IPS-NIHi11 (cell line): ENCODE measurements around the gene KAT2A.
A peak's percentile ranks its signal among the peaks of the same experiment; 100 is the strongest.
"Not testable (repeated sequence)": the region's sequence is repeated elsewhere in the genome, so short reads cannot be mapped to it uniquely, and the experiment has no call there.

Source experiments
- DNase-seq: peaks from one replicate; pipeline ENCODE4 v3.0.0; 2012; ENCODE audit warnings: mixed read lengths, low spot score

KAT2A gene

DNA sequence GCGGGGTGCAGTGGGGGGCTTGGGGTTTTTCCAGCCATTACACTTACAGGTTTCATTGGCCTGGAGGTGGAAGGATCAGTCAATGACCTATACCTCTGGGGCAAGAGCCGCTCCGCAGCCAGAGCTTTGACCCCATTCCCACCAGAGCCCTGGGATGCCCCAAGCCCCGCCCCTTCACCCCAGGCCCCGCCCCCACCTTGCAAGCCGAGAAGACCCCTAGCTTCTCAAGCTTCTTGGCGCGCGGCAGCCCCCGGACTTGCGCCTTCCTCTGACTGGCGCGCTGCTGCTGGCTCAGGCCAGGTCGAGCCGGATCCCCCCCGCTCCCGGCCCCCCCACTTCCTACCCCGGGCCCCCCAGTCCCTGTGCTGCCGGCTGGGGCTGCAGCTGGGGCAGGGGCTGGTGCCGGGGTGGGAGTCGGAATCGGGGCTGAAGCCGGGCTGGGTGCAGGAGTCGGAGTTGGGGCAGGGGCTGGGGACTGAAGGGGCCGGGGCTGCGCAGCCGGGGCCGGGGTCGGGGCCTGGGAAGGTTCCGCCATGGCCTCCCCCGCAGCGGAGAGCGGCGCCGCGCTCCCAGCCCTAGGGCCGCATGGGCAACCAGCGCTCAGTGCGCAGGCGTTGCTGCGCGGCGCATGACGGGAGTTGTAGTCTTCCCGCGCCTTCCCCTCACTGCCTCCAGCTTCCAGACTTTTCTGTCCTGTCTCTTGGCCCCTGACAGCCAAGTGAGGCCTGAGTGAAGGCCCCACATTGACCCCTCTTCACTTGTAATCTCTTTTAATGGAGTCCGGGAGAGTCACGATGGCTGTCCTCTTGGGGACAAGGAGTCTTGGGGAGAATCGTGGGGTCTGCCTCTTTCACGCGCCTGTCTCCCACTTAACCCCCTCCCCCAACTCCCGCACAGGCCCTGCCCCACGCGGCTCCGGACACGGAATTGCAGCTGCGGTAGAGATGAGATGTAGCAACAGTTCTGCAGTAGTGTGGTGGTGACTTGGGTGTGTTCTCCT lies at the start of gene KAT2A:
TSS of gene KAT2A (minus strand) at position 598 of the 1,000 bp plus-strand sequence. CDS start at position 535, 63 bp downstream.
- DNase-seq, result peak; percentile 96

DNA sequence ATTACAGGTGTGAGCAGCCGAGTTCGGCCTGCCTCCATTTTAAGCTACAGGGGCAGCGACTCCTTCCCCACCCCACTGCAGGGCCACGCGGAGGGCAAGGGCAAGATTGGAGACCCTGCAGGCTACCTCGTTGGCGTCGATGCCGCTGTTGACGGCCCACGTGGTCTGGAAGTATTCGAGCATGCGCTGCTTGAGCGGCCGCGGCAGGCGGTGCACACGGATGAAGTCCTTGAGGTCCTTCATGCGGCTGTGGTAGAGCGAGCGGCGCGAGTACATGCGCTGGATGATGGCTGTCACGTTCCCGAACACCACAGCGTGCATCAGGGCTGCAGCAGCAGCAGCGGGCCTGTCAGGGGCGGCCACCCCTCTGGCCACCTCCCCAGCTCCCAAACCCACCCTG lies 48.2 kb upstream of the KAT2A start:
- DNase-seq, result no peak

DNA sequence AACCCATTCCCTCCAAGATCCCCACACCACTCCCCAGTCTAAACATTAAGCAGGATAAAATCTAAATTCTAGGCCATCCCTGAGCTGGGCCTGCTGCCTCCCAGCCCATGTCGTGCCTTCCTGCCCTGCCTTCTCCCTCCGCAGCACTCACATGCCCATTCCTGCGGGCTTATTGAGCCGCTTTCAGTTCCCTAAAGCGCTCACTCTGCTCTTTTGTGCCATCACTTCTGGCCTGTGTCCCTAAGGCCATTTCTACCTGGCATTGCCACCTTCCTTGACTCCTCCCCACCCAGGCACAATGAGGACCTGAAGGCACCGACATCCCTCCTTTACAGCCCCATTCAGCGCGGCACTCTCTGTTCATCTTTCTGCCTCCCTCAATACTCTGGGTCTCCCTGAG lies 46.6 kb upstream of the KAT2A start:
- DNase-seq, result no peak

DNA sequence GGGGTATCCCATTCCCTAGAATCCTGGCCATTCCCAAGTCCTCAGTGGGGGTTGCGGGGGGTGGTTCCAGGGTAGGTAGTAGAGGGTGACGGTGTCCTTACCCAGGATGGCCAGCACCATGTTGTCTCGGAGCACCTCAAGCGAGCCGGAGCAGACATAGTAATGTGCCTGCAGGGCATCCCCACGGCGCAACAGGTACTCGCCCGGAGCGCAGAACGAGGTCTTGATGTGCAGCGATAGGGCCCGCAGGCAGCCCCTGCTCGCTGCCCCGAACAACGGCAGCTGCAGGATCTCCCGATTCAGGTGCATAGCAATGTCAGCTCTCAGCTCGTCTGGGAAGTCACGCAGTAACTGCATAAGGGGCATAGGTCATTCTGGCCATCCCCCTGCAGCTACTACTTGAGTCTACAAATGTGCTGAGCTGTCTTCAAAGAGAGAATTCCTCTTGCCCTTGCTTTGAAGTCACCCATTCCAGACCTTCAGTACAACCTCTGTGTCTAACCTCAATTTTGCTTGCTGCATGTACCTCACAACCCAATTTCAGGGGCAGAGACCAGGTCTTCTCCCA lies 45.1 kb upstream of the KAT2A start:
- no peak for DNase-seq

DNA sequence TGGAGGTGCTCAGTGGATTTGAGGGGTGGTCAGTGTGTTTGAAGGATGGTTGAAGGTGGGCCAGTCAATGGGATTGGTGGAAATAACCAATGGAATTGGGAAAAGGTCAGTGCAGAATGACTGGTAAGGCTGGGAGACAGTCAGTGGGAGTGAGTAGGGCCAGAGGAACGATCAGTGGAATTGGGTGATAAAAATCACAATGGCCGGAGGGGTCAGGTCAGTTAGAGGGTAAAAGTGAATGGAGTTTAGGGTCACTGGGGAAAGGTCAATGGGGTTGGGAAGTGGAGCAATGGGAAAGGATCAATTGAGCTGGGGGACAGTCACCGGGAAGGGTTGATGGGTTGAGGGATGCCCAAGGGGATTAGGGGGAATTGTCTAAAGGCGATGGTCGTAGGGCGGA lies 44.6 kb upstream of the KAT2A start:
- no peak for DNase-seq

DNA sequence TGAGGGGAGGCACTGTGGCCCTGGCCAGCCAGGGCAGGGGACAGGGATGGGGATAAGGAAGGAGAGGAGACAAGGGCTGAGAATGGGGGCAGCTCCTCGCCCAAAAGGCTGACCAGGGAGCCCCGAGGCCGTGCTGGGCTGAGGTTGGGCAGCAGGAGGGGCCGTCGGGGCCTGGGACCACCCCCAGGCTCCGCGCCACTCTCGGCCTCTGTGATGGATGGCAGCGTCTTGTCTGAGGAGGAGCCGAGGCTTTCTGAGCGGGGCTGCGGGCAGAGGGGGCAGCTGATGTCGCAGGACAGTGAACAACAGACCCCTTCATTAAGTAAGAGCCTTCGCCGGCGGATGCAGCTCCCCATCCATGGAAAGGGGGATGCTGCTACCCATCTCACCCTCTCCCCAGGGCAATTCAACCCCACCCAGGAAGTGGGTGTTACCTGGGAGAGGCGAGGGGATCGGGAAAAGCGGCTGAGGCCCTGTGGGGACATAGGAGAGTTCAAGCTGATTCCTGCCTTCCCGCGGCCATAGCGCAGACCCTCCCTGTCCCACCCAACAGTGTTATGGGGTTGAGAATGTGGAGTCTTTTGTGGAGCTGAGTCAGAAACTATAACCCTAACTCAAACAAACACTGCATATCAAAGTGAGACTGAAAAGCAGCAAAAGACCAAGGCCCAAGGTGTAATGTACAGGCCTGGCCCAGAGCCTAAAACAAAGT lies 42.7 kb upstream of the KAT2A start:
- no peak for DNase-seq

DNA sequence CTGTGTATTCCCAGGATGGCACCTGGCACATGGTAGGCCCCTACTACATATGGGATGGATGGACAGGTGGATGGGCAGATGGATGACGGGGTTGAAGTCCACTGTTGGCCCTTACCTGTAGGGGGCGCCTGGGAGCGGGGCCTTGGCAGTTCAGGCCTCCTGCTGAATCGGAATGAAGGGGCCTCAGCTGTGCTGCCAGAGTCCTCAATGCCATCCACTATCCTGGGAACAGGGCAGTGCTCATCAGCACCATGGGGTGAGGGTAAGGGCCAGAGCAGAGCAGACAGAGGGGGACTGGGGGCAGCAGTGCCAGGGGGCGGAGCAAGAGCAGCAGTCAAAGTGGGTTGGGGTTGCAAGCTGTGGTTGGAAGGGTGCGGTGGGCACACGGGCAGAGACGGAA lies 41.9 kb upstream of the KAT2A start:
- peak; percentile 85 for DNase-seq

DNA sequence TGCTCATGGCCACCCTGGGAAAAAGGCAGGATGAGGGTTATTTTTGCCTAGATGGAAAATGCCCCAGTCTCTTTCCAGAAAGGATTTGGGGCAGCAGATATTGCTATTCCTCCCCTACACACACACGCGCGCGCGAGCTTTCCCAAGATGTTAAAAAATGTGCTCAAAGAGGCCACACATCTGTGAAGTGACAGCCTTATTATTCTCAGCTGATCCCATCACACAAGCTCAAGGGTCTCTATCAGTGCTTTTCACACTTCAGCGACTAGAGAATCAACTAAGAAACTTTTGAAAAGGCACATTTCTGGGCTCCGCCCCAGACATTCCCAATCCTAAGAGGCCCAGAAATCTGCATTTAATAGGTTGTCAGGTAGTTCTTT lies 39.4 kb upstream of the KAT2A start:
- no peak for DNase-seq

DNA sequence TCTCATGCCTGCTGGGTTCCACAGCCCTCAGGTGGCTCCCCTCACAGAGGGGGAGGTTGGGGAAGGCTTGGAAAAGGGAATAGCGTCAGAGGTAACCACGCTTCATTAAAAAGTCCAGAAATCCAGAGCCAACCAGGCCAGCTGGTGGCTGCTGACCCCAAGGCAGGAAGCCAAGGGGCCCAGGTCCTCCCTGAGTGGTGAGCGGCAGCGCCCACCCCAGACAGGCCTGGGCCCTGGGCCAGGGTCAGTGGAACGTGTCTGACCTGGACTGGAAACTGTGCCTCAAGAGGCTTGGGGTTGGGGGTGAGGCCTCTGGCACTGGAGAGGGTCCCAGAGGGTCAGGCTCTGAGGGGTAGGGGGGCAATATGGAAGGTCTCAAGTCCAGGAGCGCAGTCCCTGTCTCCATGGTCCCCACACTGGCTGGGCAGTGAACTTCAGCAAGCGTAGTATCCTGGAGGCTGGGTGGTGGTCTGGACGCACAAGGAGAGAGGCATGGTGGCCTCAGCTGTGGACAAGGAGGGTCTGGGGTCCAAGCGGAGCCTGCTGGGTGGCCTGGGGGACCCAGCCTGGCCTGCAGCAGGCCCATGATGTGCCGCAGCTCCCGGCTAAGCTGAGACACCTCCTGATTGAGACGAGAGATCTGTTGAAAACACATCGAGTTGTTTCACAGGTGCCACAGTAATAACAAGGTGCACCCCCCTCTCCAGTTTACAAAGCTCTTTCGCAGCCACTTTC lies 38.8 kb upstream of the KAT2A start:
- no peak for DNase-seq

DNA sequence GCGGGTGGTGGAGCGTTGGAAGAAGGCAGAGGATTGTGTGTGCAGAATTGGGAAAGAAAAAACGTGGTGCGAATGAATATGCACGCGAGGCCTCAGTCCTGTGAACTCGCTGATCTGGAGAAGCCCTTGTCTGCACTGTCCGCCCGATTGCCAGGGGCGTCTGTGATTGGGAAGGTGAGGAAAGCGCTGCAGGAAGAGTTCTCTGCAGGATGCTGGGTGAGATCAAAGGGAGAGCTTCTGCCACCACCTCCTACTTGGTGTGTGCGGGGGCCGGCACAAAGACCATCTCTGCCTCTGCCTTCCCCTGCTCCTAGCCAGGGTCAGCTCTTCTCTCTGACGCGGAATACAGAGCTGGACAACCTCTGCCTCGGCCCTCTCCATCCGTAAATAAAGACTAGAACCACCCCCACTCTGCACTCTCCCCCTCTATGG lies 34.5 kb upstream of the KAT2A start:
- no peak for DNase-seq

DNA sequence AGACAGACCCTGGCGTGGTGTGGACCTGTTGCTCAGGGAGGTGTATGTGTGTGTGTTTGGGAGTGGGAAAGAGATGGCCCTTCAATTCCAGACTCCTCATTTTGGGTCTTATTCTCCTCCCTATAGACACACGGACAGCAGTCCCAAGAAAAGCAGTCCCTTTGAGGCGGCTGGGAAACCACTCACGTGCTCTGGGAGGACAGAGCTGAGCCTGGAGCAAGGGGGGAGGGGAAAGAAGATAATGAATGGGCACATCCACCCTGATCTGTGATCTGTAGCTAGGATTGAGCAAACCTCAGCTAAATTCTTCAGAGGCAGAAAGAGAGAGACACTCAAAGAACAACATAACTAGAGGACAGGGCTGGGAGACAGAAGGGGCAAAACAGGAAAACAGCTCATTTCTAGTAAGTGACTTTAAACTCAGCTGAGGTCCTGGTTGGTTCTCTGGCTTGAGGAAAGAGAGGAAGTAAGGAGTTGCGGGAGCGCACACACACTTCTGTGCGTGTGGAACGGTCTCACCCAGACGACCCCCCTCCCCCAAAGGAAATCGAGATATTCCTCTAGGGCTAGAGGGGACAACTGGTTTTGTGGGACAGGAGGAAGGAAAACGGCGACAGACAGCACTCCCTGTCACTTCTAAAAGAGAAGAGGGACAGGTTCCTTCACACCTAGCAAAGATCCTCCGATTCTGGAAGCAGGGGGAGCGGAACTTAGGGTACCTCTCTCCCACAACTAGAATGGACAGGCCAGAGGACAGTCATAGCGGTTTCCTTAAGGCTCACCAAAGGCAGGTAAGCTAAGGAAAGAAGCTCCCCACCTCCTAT lies 33.0 kb upstream of the KAT2A start:
- DNase-seq, result no peak

DNA sequence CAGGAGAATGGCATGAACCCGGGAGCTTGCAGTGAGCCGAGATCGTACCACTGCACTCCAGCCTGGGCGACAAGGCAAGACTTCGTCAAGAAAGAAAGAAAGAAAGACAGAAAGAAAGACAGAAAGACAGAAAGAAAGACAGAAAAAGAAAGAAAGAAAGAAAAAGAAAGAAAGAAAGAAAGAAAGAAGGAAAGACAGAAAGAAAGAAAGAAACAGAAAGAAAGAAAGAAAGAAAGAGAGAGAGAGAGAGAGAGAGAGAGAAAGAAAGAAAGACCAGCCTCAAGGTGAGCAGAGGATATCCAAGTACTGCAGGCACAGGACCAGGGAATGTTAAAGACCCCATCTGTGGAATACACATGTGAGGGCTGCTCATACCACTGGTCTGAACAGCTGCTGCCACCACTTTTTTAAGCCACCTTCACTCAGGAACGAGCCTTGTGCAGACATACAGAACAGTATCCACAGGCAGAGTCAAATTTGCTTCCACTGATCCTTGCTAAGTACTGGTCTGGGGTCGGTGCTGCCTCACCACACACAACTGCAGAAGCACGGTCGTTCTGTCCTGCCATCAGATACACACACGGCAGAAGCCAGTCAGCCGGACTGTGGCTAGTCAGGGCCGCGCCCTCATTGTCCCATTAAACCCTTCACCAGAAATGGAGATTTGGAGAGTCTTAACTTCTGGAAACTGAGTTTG lies 25.9 kb upstream of the KAT2A start:
- DNase-seq, result no peak

DNA sequence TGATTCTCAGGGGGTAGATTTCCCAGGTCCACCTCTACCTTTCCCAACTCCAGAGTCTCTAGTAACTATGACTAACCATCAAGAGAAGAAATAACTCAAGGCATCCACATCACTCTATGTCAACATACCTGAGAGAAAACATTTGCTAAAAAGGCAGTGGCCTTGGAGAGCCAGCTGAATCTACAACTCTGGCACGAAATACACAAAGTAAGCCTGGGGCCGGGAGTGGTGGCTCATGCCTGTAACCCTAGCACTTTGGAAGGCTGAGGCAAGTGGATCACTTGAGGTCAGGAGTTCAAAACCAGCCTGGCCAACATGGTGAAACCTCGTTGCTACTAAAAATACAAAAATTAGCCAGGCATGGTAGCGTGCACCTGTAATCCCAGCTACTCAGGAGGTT lies 22.0 kb upstream of the KAT2A start:
- not testable (repeated sequence) for DNase-seq

DNA sequence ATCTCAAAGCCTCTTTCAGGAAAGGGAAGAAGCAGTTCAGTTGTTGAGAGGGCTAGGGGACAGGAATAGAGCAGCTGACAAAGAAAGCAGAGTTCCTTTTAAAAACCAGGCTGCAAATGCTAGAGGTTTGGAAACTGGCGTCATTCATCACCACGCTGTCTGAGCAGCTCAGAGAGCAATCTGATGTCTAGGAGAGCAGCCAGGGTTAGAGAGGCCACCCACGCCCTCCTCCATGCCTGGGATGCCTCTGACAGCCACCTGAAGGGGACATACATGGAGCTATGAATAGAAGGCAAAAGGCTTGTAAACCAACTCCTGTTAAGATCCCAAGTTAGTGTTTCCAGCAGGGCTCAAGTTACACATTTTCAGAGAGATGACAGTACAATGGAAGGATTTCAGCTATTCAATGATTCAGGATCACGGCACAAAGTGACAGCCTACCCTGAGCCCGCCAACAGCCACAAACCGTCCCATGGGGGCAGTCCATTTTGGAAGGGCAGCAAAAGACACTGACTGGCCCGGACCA lies 21.3 kb upstream of the KAT2A start:
- no peak for DNase-seq

DNA sequence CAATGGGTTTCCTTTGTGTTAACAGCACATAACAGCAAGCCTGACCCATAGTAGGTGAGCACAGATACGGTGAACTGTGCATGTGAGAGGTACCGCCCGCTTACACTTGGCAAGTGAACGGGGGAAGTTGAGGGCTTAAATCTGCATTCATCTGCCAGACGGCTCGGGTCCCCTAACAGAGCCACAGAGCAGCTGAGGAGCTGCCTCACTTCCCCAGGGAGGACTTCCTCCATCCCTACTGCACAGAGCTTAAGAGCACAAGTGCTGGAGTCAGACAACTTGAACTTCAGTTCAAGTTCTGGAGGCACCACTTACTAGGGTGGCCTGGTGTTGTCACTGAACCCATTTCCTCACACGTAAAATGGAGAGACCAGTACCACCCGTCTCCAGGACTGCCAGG lies 20.2 kb upstream of the KAT2A start:
- DNase-seq, result no peak

DNA sequence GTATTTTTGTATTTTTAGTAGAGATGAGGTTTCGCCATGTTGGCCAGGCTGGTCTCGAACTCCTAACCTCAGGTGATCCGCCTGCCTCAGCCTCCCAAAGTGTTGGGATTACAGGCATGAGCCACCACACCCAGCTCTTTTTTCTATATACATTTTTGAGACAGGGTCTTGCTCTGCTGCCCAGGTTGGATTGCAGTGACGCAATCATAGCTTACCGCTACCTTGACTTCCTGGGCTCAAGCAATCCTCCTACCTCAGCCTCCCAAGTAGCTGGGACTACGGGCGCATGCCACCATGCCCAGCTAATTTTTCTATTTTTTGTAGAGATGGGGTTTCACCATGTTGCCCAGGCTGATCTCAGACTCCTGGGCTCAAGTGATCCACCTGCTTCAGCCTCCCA lies 19.5 kb upstream of the KAT2A start:
- DNase-seq, result not testable (repeated sequence)

DNA sequence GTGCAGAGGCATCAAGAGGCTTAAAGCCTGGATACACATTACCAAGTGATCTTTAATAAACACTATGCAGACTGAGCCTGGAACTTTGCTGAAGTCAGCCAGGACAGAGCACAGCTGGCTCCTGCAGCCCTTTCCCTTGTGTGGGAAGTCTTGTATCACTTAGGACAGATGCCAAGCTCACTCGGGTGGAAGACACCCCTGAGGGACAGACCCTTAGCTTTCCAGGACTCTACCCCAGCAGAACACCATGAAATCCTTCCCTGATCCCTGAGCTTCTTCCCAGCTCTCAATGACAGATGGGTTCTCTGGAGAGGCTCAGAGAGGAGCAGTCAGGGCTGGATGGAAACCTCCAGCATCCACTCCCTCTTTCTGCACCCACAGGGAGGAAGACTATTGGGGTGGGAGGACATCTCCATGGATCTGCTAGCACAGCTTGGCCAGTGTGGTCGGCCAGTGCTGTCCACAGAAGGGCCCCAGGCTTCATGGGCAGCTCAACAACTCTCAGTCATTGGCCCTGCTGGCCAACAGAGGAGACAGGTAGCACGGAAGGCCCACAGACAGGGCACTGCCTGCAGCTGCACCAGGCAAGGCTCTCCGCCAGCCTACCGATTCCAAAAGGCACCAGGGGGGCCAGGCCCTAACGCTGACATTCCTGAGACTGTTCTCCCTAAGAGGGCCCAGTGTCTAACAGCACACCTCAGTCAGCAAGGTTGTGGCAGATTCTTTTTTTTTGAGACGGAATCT lies 17.8 kb upstream of the KAT2A start:
- DNase-seq, result no peak

DNA sequence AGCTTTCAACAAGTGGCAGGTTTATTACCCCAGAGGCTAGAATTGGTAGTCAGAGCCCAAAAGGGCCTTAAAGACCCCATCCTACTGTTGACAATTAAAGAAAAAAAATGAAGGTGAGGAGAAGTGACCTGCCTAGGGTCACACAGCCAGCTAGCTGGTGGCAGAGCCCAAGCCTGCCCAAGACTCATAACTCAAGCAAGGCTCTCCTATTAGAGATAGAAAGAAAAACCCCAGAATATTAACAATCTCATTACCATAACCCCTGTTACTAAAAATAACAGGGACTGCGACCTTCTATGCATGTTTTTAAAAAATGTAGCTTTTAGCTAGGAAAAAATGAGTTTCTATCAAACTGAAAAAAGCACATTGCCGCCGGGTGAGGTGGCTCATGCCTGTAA lies 15.5 kb upstream of the KAT2A start:
- DNase-seq, result no peak
